ENCODE measurements around the gene KITLG.
"Not testable (repeated sequence)": the region's sequence is repeated elsewhere in the genome, so short reads cannot be mapped to it uniquely, and the experiment has no call there.

Gene KITLG

GRCh38 chr12:88538697-88539096 lies 41.6 kb downstream of the KITLG start:
- no peak for DNase-seq

GRCh38 chr12:88538250-88538649 lies 42.0 kb downstream of the KITLG start:
- no peak for DNase-seq

- peak in 1 of 5 experiments; percentile 6 for DNase-seq
Observed at GRCh38 chr12:88530868-88531267, 49.4 kb downstream of the KITLG start.

GRCh38 chr12:88529531-88530488 lies 50.5 kb downstream of the KITLG start:
- no peak for DNase-seq

GRCh38 chr12:88522961-88523360 lies 57.3 kb downstream of the KITLG start:
- DNase-seq: no peak

GRCh38 chr12:88520436-88520820 lies 59.8 kb downstream of the KITLG start:
- DNase-seq: no peak

GRCh38 chr12:88519802-88520435 lies 60.4 kb downstream of the KITLG start:
- no peak for DNase-seq

GRCh38 chr12:88518863-88519403 lies 61.3 kb downstream of the KITLG start:
- no peak for DNase-seq

GRCh38 chr12:88516811-88517210 lies 63.5 kb downstream of the KITLG start:
- no peak for DNase-seq

- DNase-seq: no peak
Observed at GRCh38 chr12:88510843-88511242, 69.4 kb downstream of the KITLG start.

- no peak for DNase-seq
Observed at GRCh38 chr12:88509851-88510250, 70.4 kb downstream of the KITLG start.

- no peak for DNase-seq
Observed at GRCh38 chr12:88509347-88509746, 70.9 kb downstream of the KITLG start.

- DNase-seq: not testable (repeated sequence)
Observed at GRCh38 chr12:88507851-88508250, 72.4 kb downstream of the KITLG start.

GRCh38 chr12:88507270-88507669 lies 73.0 kb downstream of the KITLG start:
- no peak for DNase-seq

- no peak for DNase-seq
Observed at GRCh38 chr12:88505696-88506095, 74.6 kb downstream of the KITLG start.

GRCh38 chr12:88503281-88503703 lies 77.0 kb downstream of the KITLG start:
- no peak for DNase-seq

GRCh38 chr12:88501972-88502938 lies 78.0 kb downstream of the KITLG start:
- no peak for DNase-seq

GRCh38 chr12:88496891-88497371 lies 83.3 kb downstream of the KITLG start:
- no peak for DNase-seq

GRCh38 chr12:88496429-88496828 lies 83.8 kb downstream of the KITLG start:
- no peak for DNase-seq

- no peak for DNase-seq
Observed at GRCh38 chr12:88495031-88495430, 85.2 kb downstream of the KITLG start.

- DNase-seq: no peak
Observed at GRCh38 chr12:88494520-88494919, 85.8 kb downstream of the KITLG start.

- no peak for DNase-seq
Observed at GRCh38 chr12:88493636-88494035, 86.6 kb downstream of the KITLG start.

All from T-helper 2 cell (primary cell).